K562 (cell line): ENCODE data around the gene SRC. TPM values are rescaled to one million over a fixed set of nuclear protein-coding genes. Genes with fewer than 3 reads are reported as not detected.

Experiments used
- ASH1L ChIP-seq: fragments of 450-650 bp; IDR thresholded peaks from 2 replicates; pipeline ENCODE4 v1.6.1; 2018; ENCODE audit warnings: borderline replicate concordance, mild to moderate bottlenecking, low read depth; ENCODE audit not compliant: partially characterized antibody
- DMBX1 ChIP-seq: fragments of 250-450 bp; sonication (Bioruptor Pico); IDR thresholded peaks from 2 replicates; pipeline ENCODE4 v1.8.0; 2022; ENCODE audit warnings: inconsistent platforms, mild to moderate bottlenecking, moderate library complexity, borderline replicate concordance
- E2F6 ChIP-seq, 2 experiments: IDR thresholded peaks; 2 replicates each; pipeline ENCODE4 v1.6.1; 2011; ENCODE audit warnings: borderline replicate concordance in 1 of 2, control low read depth in 1 of 2, low read depth in 1 of 2, low read length in 1 of 2, mild to moderate bottlenecking in 1 of 2, mixed read lengths in 1 of 2, moderate library complexity in 1 of 2; ENCODE audit not compliant: insufficient read depth in 1 of 2, insufficient read length in 1 of 2, poor library complexity in 1 of 2, severe bottlenecking in 1 of 2; ENCODE audit errors: extremely low read depth in 1 of 2
- FOXJ3 ChIP-seq: sonication (generic); formaldehyde crosslinking; IDR thresholded peaks from 2 replicates; pipeline ENCODE4 v1.4.0; 2020; ENCODE audit warnings: mild to moderate bottlenecking, missing genetic modification reagents
- JUND ChIP-seq, 2 experiments: IDR thresholded peaks; 2 replicates in 1 of 2; 3 replicates in 1 of 2; pipeline ENCODE4 v1.6.1; 2011; ENCODE audit warnings: borderline replicate concordance in 2 of 2, low read depth in 2 of 2, low read length in 2 of 2, improper control_type of control experiment in 1 of 2, missing biosample characterization in 1 of 2, missing genetic modification characterization in 1 of 2, missing genetic modification reagents in 1 of 2
- MEF2D ChIP-seq: conservative IDR thresholded peaks from 2 replicates; pipeline ENCODE4 v1.6.1; 2016; ENCODE audit warnings: low read depth, missing genetic modification characterization, missing compliant biosample characterization
- MTA1 ChIP-seq: fragments of 450-650 bp; IDR thresholded peaks from 2 replicates; pipeline ENCODE4 v1.6.1; 2017; ENCODE audit warnings: borderline replicate concordance
- MTA2 ChIP-seq: fragments of 450-650 bp; IDR thresholded peaks from 2 replicates; pipeline ENCODE4 v1.6.1; 2016; ENCODE audit warnings: low read depth
- RB1 ChIP-seq: fragments of 450-650 bp; IDR thresholded peaks from 2 replicates; pipeline ENCODE4 v1.6.1; 2017; ENCODE audit warnings: low read depth, mild to moderate bottlenecking
- SRF ChIP-seq, 2 experiments: fragments of 250-450, 450-650 bp in 1 of 2; sonication (Bioruptor Pico) in 1 of 2; sonication (generic) in 1 of 2; formaldehyde crosslinking; IDR thresholded peaks; 2 replicates each; pipeline versions ENCODE4 v1.5.0 to v1.5.1; 2020 to 2022; ENCODE audit warnings: mild to moderate bottlenecking in 1 of 2, missing genetic modification reagents in 1 of 2
- ZBTB8A ChIP-seq: fragments of 450-650 bp; IDR thresholded peaks from 2 replicates; pipeline ENCODE4 v1.6.1; 2018; ENCODE audit warnings: mild to moderate bottlenecking, moderate library complexity; ENCODE audit not compliant: partially characterized antibody
- ZKSCAN1 ChIP-seq: fragments of 150-350 bp; IDR thresholded peaks from 2 replicates; pipeline ENCODE4 v1.6.1; 2016; ENCODE audit warnings: low read depth, low read length
- ZNF324 ChIP-seq: fragments of 250-450 bp; sonication (Bioruptor Pico); IDR thresholded peaks from 2 replicates; pipeline ENCODE4 v1.4.0; 2020; ENCODE audit warnings: mild to moderate bottlenecking
- ZNF561 ChIP-seq: fragments of 450-650 bp; formaldehyde crosslinking; conservative IDR thresholded peaks from 2 replicates; pipeline ENCODE4 v1.4.0; 2020; ENCODE audit warnings: mild to moderate bottlenecking, moderate library complexity
- ZNF57 ChIP-seq: fragments of 450-650 bp; formaldehyde crosslinking; IDR thresholded peaks from 2 replicates; pipeline ENCODE4 v1.4.0; 2020; ENCODE audit warnings: mild to moderate bottlenecking, moderate library complexity
- polyA plus RNA-seq, 8 experiments: library from polyadenylated mRNA; depleted of rRNA in 4 of 8; stranded (reverse) in 5 of 8; unstranded in 3 of 8; fragments of >200 nt; fragmentation: Nextera tagmentation in 2 of 8; fragmentation: Illumina TruSeq in 1 of 8; extraction: Ambion mirVana in 2 of 8; extraction: Trizol in 1 of 8; gene quantifications; 2 replicates each; pipeline versions ENCODE4 v1.2.1 to v1.2.3, GENCODE V29; 2011 to 2014; ENCODE audit warnings: inconsistent platforms in 1 of 8, missing spikeins in 1 of 8
- total RNA-seq, 7 experiments: library from RNA; depleted of rRNA in 6 of 7; stranded (reverse); fragments of >200 nt in 6 of 7; fragmentation: Illumina TruSeq in 2 of 7; extraction: Trizol in 2 of 7; gene quantifications; 2 replicates each; pipeline versions ENCODE4 v1.2.1 to v1.2.3, GENCODE V29; 2011 to 2021; ENCODE audit warnings: low replicate concordance in 1 of 7
- TF ChIP-seq, protein P1 (sequence below): sonication (generic); formaldehyde crosslinking; IDR thresholded peaks from 2 replicates; pipeline ENCODE4 v1.8.0; 2023; ENCODE audit warnings: missing genetic modification reagents, mild to moderate bottlenecking, borderline replicate concordance
- TF ChIP-seq, protein P2 (sequence below), 3 experiments: fragments of 200-800 bp in 1 of 3; fragments of 250-450 bp in 1 of 3; fragments of 450-650 bp in 1 of 3; sonication (Bioruptor Pico) in 1 of 3; sonication (Bioruptor generic) in 1 of 3; formaldehyde crosslinking in 1 of 3; IDR thresholded peaks; 2 replicates each; pipeline versions ENCODE4 v1.6.1 to v1.8.0; 2016 to 2022; ENCODE audit warnings: mild to moderate bottlenecking in 2 of 3, missing genetic modification characterization in 2 of 3, missing compliant biosample characterization in 1 of 3, moderate library complexity in 1 of 3

Gene SRC
- total and polyA plus RNA-seq, 9 of the 15 experiments (the other 6 are each of a cell fraction or from before 2014, with no cell fraction given), result 0.06 to 8.5 (median 3.1) TPM

GRCh38 chr20:37384683-37385174, 38.8 kb downstream of the SRC start (continued):
- TF ChIP-seq, protein P1, sequence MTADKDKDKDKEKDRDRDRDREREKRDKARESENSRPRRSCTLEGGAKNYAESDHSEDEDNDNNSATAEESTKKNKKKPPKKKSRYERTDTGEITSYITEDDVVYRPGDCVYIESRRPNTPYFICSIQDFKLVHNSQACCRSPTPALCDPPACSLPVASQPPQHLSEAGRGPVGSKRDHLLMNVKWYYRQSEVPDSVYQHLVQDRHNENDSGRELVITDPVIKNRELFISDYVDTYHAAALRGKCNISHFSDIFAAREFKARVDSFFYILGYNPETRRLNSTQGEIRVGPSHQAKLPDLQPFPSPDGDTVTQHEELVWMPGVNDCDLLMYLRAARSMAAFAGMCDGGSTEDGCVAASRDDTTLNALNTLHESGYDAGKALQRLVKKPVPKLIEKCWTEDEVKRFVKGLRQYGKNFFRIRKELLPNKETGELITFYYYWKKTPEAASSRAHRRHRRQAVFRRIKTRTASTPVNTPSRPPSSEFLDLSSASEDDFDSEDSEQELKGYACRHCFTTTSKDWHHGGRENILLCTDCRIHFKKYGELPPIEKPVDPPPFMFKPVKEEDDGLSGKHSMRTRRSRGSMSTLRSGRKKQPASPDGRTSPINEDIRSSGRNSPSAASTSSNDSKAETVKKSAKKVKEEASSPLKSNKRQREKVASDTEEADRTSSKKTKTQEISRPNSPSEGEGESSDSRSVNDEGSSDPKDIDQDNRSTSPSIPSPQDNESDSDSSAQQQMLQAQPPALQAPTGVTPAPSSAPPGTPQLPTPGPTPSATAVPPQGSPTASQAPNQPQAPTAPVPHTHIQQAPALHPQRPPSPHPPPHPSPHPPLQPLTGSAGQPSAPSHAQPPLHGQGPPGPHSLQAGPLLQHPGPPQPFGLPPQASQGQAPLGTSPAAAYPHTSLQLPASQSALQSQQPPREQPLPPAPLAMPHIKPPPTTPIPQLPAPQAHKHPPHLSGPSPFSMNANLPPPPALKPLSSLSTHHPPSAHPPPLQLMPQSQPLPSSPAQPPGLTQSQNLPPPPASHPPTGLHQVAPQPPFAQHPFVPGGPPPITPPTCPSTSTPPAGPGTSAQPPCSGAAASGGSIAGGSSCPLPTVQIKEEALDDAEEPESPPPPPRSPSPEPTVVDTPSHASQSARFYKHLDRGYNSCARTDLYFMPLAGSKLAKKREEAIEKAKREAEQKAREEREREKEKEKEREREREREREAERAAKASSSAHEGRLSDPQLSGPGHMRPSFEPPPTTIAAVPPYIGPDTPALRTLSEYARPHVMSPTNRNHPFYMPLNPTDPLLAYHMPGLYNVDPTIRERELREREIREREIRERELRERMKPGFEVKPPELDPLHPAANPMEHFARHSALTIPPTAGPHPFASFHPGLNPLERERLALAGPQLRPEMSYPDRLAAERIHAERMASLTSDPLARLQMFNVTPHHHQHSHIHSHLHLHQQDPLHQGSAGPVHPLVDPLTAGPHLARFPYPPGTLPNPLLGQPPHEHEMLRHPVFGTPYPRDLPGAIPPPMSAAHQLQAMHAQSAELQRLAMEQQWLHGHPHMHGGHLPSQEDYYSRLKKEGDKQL (CRISPR knock-in tag), result no peak
- TF ChIP-seq E2F6 (IDR thresholded peaks at IDR 0.05; ENCODE audit: borderline replicate concordance in 1 of 2, extremely low read depth in 1 of 2, insufficient read depth in 1 of 2, insufficient read length in 1 of 2, low read depth in 1 of 2, low read length in 1 of 2, poor library complexity in 1 of 2, severe bottlenecking in 1 of 2) (peak; percentile 75 to 89), MEF2D (tag) (no peak), ASH1L (no peak), ZKSCAN1 (0 out of 2 replicates have a peak, but pooled peaks have one; percentile 44), ZNF57 (CRISPR knock-in tag) (no peak), SRF (CRISPR knock-in tag; IDR thresholded peaks at IDR 0.05) (no peak), ZBTB8A (no peak), MTA2 (no peak), MTA1 (0 out of 2 replicates have a peak, but pooled peaks have one; percentile 22), ZNF324 (no peak), JUND (IDR thresholded peaks at IDR 0.05; ENCODE audit: borderline replicate concordance, low read depth, low read length) (no peak), JUND (tag; IDR thresholded peaks at IDR 0.05; ENCODE audit: borderline replicate concordance, low read depth, low read length) (no peak), DMBX1 (no peak), RB1 (peak; percentile 89), ZNF561 (CRISPR knock-in tag) (no peak), FOXJ3 (CRISPR knock-in tag) (no peak)
- TF ChIP-seq, protein P2, sequence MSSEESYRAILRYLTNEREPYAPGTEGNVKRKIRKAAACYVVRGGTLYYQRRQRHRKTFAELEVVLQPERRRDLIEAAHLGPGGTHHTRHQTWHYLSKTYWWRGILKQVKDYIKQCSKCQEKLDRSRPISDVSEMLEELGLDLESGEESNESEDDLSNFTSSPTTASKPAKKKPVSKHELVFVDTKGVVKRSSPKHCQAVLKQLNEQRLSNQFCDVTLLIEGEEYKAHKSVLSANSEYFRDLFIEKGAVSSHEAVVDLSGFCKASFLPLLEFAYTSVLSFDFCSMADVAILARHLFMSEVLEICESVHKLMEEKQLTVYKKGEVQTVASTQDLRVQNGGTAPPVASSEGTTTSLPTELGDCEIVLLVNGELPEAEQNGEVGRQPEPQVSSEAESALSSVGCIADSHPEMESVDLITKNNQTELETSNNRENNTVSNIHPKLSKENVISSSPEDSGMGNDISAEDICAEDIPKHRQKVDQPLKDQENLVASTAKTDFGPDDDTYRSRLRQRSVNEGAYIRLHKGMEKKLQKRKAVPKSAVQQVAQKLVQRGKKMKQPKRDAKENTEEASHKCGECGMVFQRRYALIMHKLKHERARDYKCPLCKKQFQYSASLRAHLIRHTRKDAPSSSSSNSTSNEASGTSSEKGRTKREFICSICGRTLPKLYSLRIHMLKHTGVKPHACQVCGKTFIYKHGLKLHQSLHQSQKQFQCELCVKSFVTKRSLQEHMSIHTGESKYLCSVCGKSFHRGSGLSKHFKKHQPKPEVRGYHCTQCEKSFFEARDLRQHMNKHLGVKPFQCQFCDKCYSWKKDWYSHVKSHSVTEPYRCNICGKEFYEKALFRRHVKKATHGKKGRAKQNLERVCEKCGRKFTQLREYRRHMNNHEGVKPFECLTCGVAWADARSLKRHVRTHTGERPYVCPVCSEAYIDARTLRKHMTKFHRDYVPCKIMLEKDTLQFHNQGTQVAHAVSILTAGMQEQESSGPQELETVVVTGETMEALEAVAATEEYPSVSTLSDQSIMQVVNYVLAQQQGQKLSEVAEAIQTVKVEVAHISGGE (CRISPR knock-in tag; IDR thresholded peaks at IDR 0.05), result peak in 1 of 3 experiments; percentile 44; a peak in 1 of 6 replicates
